ENCODE measurements around the gene HOXD10. TPM values are rescaled to one million over a fixed set of nuclear protein-coding genes. Genes with fewer than 3 reads are reported as not detected.

Gene HOXD10
- total and polyA plus RNA-seq, 2 donors (not counting 1 experiment from before 2014, with no cell fraction given) = not detected

- Histone ChIP-seq H3K79me2 (ENCODE audit: control insufficient read depth, insufficient read depth, low read length) (no peaks in the 10 kb centered on the region), H3K36me3 (ENCODE audit: control insufficient read depth, insufficient read depth, low read length) (no peaks in the 10 kb centered on the region), H3K27me3 (ENCODE audit: control insufficient read depth, insufficient read depth, low read length) (peaks cover 73% of the 10 kb centered on the region), H2AFZ (ENCODE audit: low read length) (no peak within 1 kb of the TSS), H3K27ac (ENCODE audit: insufficient read depth, low read length) (no peak within 1 kb of the TSS), H4K20me1 (ENCODE audit: control insufficient read depth, extremely low read depth, insufficient read depth, low read length) (no peaks in the 10 kb centered on the region), H3K9me3 (ENCODE audit: control insufficient read depth, insufficient read depth, low read depth, low read length) (no peaks in the 10 kb centered on the region), H3K4me1 (ENCODE audit: control insufficient read depth, extremely low read depth, insufficient read depth, low read length) (no peaks in the 10 kb centered on the region), H3K4me2 (ENCODE audit: extremely low read depth, insufficient read depth, low read length) (no peak within 1 kb of the TSS), H3K9ac (ENCODE audit: insufficient read depth, low read length) (no peak within 1 kb of the TSS), H3K4me3 (replicated peaks in 1 of 4; ENCODE audit: control extremely low read depth in 1 of 4, insufficient read depth in 1 of 4, low read depth in 3 of 4, low read length in 4 of 4) (no peak within 1 kb of the TSS)
- DNase-seq (ENCODE audit: low read depth in 2 of 2) = peak in 1 of 2 donors; percentile 69
- TF ChIP-seq EZH2 (IDR thresholded peaks at IDR 0.05; ENCODE audit: low read length, missing control alignments) = peak; percentile 27
- TF ChIP-seq CTCF (conservative IDR thresholded peaks at IDR 0.05 in 1 of 2, IDR thresholded peaks at IDR 0.05 in 1 of 2; ENCODE audit: low read depth in 1 of 2, low read length in 2 of 2) = no peak
Observed at GRCh38 chr2:176156807-176157498, 40.4 kb downstream of the HOXD10 start, which contains the start of gene HOXD3. Gene HOXD3 (plus strand): TSS chr2:176157307. CDS start chr2:176169115, 11,808 bp downstream.

GRCh38 chr2:176157499-176158185, 41.1 kb downstream of the HOXD10 start:
- H3K9ac ChIP-seq (ENCODE audit: insufficient read depth, low read length) = no peak overlapping the region
- peak in 1 of 2 donors; percentile 64 for DNase-seq (ENCODE audit: low read depth in 2 of 2)
- TF ChIP-seq CTCF (conservative IDR thresholded peaks at IDR 0.05 in 1 of 2, IDR thresholded peaks at IDR 0.05 in 1 of 2; ENCODE audit: low read depth in 1 of 2, low read length in 2 of 2) (no peak), EZH2 (IDR thresholded peaks at IDR 0.05; ENCODE audit: low read length, missing control alignments) (peak; percentile 54)
- H3K4me1 ChIP-seq (ENCODE audit: control insufficient read depth, extremely low read depth, insufficient read depth, low read length) = no peaks in the 10 kb centered on the region
- no peak overlapping the region for H3K4me3 ChIP-seq (replicated peaks in 1 of 4; ENCODE audit: control extremely low read depth in 1 of 4, insufficient read depth in 1 of 4, low read depth in 3 of 4, low read length in 4 of 4)
- peaks cover 74% of the 10 kb centered on the region for H3K27me3 ChIP-seq (ENCODE audit: control insufficient read depth, insufficient read depth, low read length)
- no peak overlapping the region for H3K4me2 ChIP-seq (ENCODE audit: extremely low read depth, insufficient read depth, low read length)
- no peaks in the 10 kb centered on the region for H3K9me3 ChIP-seq (ENCODE audit: control insufficient read depth, insufficient read depth, low read depth, low read length)
- H4K20me1 ChIP-seq (ENCODE audit: control insufficient read depth, extremely low read depth, insufficient read depth, low read length) = no peaks in the 10 kb centered on the region
- H3K27ac ChIP-seq (ENCODE audit: insufficient read depth, low read length) = no peak overlapping the region
- no peak overlapping the region for H2AFZ ChIP-seq (ENCODE audit: low read length)
- no peaks in the 10 kb centered on the region for H3K36me3 ChIP-seq (ENCODE audit: control insufficient read depth, insufficient read depth, low read length)
- H3K79me2 ChIP-seq (ENCODE audit: control insufficient read depth, insufficient read depth, low read length) = no peaks in the 10 kb centered on the region

- Histone ChIP-seq H3K9ac (ENCODE audit: insufficient read depth, low read length) (no peak overlapping the region), H2AFZ (ENCODE audit: low read length) (no peak overlapping the region), H3K27me3 (ENCODE audit: control insufficient read depth, insufficient read depth, low read length) (peaks cover 74% of the 10 kb centered on the region), H3K27ac (ENCODE audit: insufficient read depth, low read length) (no peak overlapping the region), H3K36me3 (ENCODE audit: control insufficient read depth, insufficient read depth, low read length) (no peaks in the 10 kb centered on the region), H3K4me3 (replicated peaks in 1 of 4; ENCODE audit: control extremely low read depth in 1 of 4, insufficient read depth in 1 of 4, low read depth in 3 of 4, low read length in 4 of 4) (no peak overlapping the region), H4K20me1 (ENCODE audit: control insufficient read depth, extremely low read depth, insufficient read depth, low read length) (no peaks in the 10 kb centered on the region), H3K4me2 (ENCODE audit: extremely low read depth, insufficient read depth, low read length) (no peak overlapping the region), H3K9me3 (ENCODE audit: control insufficient read depth, insufficient read depth, low read depth, low read length) (no peaks in the 10 kb centered on the region), H3K79me2 (ENCODE audit: control insufficient read depth, insufficient read depth, low read length) (no peaks in the 10 kb centered on the region), H3K4me1 (ENCODE audit: control insufficient read depth, extremely low read depth, insufficient read depth, low read length) (no peaks in the 10 kb centered on the region)
- peak in 1 of 2 donors; percentile 58 for DNase-seq (ENCODE audit: low read depth in 2 of 2)
- TF ChIP-seq EZH2 (IDR thresholded peaks at IDR 0.05; ENCODE audit: low read length, missing control alignments) = no peak
- no peak for TF ChIP-seq CTCF (conservative IDR thresholded peaks at IDR 0.05 in 1 of 2, IDR thresholded peaks at IDR 0.05 in 1 of 2; ENCODE audit: low read depth in 1 of 2, low read length in 2 of 2)
Observed at GRCh38 chr2:176158186-176158591, 41.6 kb downstream of the HOXD10 start.

Data from fibroblast of lung (primary cell).